ENCODE results near the gene GALNT18.

Gene GALNT18

GRCh38 chr11:11522591-11522990, 99.2 kb downstream of the GALNT18 start:
- no peak for DNase-seq

DNA sequence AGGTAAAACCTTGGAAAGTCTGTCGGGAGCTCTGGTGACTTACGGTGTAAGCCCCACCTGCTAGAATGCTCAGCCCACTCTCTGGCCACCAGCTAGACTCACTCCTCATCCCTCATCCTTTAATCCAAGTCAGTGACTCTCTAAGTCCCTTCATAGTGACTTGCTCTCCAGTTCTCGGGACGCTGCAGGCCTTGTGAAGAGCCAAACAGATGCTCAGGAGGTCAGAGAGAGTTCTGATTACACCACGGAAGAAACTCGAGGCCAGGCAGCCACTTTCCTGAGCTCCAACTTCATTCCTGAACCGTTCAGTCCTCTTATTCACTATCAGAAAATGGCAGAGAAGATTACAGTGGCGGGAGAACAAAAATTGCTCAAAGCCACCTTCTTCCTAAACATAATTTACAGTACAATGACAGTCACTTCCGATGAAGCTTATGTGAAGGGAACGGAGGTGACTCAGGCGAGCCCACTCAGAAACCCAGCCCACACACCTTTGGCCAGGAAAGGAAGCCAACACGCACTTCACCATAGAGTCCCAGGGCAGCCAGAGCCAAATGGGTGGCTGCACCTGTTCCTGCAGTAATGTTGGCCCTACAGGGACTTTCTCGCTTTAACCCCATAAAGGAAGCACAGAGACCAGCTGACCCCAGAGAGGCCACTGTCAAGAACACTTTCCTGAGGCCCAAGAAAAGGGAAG, 100.4 kb downstream of the GALNT18 start:
- DNase-seq, result no peak

DNA sequence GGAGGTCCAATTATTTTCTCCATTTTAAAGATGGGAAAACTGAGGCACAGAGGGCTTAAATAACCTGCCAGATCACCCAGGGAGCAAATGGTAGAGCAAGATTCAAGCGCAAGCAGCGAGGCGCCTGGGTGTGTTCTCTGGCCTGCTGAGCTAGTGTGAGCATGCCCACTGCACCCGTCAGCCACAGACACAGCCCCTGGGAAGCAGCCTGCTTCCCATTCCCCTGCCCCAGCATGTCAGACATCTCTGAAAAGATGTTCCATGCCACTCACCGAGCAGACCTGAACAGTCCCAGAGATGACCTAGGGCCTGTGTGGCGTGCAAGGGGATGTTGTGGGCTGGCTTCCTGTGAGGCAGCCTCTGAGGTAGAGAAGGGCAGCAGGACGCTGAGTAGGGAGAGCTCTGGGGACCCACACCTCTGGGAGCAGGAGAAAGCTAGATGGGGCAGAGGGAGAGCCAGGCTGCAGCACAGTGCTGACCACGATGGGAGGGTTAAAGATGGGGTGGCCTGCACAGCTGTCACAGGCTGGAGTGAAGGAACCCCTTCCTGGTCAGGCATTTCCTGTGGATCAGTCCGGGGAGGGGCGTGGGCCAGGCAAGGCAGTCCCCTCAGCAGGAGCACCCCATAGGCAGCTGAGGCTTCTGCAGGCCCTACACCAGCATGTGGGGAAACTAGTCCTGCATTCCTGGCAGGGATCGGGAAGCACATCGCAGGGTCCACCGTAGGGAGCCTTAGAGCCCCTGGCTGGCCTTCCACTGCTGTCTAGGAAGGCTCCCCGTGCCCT, 101.4 kb downstream of the GALNT18 start:
- DNase-seq, result no peak

- DNase-seq, result no peak
Measured at GRCh38 chr11:11519184-11519583, 102.6 kb downstream of the GALNT18 start.

DNA sequence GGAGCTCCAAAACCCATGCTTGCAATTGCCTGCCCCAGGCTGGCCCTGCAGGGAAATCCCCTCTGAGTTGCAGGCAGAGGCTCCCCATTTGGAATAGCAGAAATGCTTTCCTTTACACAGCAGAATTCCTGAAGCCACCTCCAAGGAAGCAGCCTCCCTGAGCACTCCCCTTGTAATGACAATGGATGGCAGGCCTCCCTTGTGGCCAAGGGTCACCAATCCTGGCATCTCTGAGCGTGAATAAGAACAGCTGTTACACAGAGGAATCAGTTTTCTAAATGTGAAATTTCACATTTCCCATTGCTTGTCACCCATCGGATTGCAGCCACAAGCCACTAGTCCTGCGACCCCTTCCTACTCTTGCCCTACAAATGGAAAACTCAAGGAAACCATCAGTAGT, 107.6 kb downstream of the GALNT18 start:
- DNase-seq, result no peak

- no peak for DNase-seq
Measured at GRCh38 chr11:11513422-11513821, 108.4 kb downstream of the GALNT18 start.

DNA sequence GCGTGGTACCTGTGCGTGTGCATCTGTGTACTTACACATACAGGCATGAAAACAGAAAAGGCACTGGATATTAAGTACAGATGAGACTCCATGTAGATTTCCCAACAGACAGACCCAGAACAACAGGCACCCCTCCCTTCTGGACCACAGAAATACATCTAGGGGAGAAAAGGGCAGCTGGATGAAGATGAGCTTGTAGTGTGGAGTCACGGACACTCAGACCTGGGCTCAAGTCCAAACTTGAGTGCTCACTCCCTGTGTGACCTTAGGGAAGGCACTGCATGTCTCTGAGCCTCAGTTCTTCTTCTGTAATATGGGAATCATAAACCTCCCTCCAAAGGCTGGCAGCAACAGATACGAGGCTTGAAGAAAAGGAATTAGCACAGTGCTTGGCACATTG, 108.9 kb downstream of the GALNT18 start:
- no peak for DNase-seq

DNA sequence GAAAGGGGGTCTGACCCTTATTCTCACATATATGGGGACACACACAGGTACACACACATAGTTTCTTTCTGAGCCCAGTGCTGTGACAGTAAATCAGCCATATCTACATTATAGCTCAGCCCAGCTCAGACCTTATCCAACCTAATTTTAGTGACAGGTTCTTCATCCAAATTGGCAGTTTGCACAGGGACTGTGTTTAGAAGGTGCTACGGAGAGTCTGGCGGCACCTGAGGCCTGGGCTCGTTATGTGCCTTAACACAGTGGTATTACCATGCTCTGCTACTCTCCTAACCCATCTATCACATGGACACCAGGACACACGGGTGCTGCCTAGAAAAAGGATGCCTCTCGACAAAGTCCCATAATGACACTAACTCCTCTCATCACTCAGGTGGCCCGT, 109.3 kb downstream of the GALNT18 start:
- DNase-seq, result no peak

GRCh38 chr11:11512090-11512489, 109.7 kb downstream of the GALNT18 start:
- no peak for DNase-seq

DNA sequence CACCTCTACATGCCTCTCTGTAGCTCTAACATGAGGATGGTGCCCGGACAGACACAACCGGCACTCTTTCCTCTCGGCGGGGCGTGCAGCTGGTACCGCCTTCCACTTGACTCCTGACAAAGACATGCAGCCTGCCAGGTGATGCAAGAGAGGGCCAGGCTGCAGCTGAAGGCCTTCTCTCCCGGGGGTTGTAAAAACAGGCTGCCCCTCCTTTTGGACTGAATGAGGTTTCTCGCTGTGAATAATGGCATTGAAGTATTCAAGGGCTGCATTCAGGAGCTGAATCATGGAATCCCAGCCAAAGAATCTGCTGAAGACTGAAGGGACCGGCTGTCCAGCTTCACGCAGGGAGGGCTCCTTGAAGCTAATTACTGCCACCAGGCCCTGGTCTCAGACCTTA, 110.9 kb downstream of the GALNT18 start:
- DNase-seq, result no peak

GRCh38 chr11:11505692-11506091, 116.1 kb downstream of the GALNT18 start:
- no peak for DNase-seq

- DNase-seq, result no peak
Measured at GRCh38 chr11:11505190-11505589, 116.6 kb downstream of the GALNT18 start.

DNA sequence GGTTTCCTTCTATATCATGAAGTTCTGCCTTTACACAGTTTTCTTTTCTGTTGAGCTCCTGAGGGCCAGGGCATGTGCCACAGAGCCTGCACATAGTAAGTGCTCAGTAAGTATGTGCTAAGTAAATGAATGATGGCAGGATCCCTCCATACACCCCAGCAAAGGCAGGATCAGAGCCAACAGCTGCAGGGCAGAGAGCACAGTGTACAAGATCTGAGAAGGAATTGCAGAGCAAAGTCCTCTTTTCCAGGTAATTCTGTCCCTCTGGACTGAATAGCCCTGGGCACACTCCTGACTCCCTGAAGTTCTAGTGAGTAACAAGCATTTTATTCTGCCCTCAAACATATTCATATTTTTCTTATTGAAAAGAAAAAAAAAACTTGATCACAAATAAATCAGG, 117.7 kb downstream of the GALNT18 start:
- DNase-seq, result no peak

DNA sequence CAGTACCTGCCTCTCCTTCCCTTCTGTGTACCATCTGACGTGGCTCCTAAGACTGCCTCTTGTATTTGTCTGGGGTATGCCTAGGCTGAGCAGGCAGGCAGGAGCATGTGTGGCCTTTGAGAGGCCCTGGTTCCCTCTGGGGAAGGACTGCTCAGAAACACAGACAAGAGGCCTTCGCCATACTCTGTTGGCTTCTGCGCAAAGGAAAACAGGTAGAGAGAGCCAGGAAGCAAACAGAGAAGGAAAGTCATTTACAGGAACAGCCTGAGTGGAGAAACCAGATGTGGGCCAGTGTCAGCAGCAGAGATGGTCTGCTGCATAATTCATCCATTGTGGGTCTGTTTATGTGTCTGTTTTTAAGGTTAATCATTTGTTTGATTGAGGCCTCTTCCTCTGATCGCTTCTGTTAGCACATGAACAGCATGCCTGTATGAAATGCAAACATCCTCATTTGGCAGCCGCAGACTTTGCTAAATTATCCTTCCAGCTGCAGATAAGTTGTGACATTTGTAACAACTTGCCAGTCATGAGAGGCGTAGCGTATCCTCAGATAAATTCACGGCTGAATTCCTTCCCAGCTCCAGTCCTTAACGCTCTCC, 119.4 kb downstream of the GALNT18 start:
- no peak for DNase-seq

DNA sequence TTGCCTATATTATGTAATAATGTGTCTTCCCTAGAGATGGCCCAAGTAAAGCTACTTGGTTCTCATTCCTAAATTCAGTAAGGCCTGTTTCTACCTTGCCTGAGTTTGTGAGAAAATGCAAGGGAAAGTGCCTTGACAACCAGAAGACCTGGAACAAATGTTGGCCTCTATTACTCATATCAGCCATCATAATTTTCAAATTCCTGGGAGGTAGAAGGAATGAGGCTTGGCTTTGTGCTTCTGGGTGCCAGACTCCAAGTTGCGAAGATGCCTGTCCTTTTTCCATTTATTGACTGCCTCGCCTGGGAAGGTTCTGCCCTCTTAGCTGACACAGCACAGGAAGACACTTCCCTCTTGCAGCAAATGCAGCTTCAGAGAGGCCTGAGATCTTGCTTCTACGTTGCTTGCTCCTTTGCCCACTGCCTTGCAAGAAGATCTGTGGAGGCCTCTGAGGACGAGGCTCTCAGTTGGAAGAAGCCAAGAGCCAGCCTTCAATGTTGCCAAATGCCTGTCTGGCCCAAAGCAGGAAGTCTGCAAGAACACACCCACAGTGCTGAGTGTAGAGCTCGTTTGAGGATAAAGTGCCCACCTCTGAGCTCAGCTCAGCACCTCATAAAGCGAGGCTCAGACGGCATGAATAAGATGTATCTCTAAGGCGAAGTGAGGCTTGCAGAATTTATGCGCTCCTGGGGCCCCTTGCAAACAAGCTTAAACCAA, 120.1 kb downstream of the GALNT18 start:
- no peak for DNase-seq

GRCh38 chr11:11500744-11501487, 120.9 kb downstream of the GALNT18 start:
- DNase-seq, result no peak

DNA sequence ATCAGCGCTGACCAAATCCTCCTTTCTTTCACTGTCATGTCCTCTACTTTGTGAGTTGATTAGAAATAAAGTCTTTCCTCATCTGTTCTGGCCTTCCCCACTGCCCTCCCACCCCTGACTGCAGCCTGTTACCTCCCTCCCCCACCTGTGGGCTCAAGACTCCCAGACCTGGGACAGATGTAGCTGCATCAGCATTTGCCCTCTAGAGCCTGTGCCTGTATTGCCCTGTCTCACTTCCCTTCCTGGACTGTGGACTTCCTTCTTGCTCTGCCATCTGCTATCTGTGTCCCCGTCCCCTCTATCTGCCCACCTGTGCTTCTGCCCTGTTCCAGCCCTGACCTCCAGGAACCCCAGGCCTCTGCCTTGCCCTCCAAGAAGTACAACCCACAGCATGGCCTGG, 122.5 kb downstream of the GALNT18 start:
- DNase-seq, result no peak

- DNase-seq, result no peak
Measured at GRCh38 chr11:11498195-11498594, 123.6 kb downstream of the GALNT18 start.

- DNase-seq, result no peak
Measured at GRCh38 chr11:11496879-11497278, 124.9 kb downstream of the GALNT18 start.

DNA sequence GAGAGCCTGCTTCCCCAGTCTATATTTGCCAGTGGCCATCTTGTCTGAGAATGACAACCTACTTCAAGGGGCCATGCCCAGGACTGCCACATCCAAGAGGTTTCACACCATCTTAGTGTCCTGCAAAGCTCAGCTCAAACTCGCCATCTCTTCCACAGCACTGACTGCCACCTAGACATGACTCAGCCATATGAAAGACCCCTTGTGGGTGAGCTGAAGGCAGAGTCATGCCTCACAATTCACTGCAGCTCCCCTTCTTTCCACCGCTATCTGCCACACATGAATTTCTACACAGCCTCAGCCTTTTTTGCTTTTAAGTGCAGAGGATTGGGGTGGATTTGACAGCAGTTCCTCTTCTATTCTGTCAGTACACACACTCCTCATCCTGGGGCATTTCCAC, 127.5 kb downstream of the GALNT18 start:
- DNase-seq, result no peak

DNA sequence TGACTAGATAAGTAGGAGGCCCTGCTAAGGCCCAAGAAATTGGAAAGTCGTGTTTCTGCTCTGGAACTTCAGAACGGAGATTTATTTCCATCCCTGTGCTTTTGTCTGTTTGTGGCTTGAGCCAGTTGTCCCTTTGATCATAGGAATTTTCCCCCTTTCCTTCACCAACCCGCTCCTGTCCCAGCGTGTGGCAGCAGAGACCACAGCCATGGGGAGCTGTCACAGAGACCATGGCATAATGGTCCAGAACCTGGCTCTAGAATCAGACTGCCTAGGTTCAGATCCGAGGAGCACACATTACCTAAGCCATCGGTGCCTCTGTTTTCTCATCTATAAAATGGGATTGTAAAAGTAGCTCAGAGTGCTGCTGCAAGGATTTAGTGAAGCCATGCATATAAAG, 128.1 kb downstream of the GALNT18 start:
- no peak for DNase-seq

DNA sequence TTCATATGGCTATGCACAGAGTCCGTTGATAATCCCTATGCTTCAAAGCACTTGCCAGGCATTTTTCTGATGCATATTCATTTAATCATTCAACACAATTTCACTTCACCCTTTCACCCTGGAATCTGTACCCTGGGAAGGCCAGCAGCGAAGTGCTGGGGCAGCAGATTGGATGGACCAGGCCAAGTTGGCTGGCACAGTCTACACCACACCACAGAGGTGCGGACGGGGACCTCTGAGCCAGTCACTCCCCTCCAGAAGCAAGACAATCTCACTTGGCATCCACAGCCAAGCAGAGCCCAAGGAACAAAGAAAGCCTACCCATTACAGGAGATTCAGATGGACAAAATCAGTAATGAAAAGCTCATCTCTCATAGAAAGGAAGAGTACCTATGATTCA, 130.2 kb downstream of the GALNT18 start:
- no peak for DNase-seq

GRCh38 chr11:11491014-11491413, 130.8 kb downstream of the GALNT18 start:
- DNase-seq, result no peak

Measured in stimulated activated naive CD4-positive, alpha-beta T cell treated with Interleukin-2 at 50 U/mL for 16 hours (primary cell).